K562 (cell line): ENCODE measurements around the gene FBXO28.

Experiments
- CTCF ChIP-seq, 3 experiments: IDR thresholded peaks in 2 of 3; conservative IDR thresholded peaks in 1 of 3; 2 replicates each; pipeline ENCODE4 v1.5.1; 2011 to 2012; ENCODE audit warnings: low read length in 3 of 3, mild to moderate bottlenecking in 3 of 3, control low read depth in 2 of 3, improper control_type of control experiment in 1 of 3, inconsistent platforms in 1 of 3, low read depth in 1 of 3, mixed read lengths in 1 of 3, moderate library complexity in 1 of 3; ENCODE audit not compliant: insufficient read depth in 2 of 3
- TFE3 ChIP-seq: fragments of 450-650 bp; formaldehyde crosslinking; IDR thresholded peaks from 2 replicates; pipeline ENCODE4 v1.4.0; 2020; ENCODE audit warnings: mild to moderate bottlenecking, mixed read lengths
- ZNF239 ChIP-seq: fragments of 250-450 bp; sonication (Bioruptor Pico); IDR thresholded peaks from 2 replicates; pipeline ENCODE4 v1.4.0; 2020; ENCODE audit warnings: mild to moderate bottlenecking

GRCh38 chr1:224199679-224200078 lies 85.8 kb downstream of the FBXO28 start:
- TF ChIP-seq ZNF239 (CRISPR knock-in tag) (no peak), TFE3 (no peak), CTCF (IDR thresholded peaks at IDR 0.05 in 2 of 3, conservative IDR thresholded peaks at IDR 0.05 in 1 of 3; ENCODE audit: insufficient read depth in 2 of 3, low read depth in 1 of 3, low read length in 3 of 3) (no peak)
